Endothelial cell (in vitro differentiated cells): Measurements from ENCODE around the gene OSGEPL1. TPM values are rescaled to one million over a fixed set of nuclear protein-coding genes. Genes with fewer than 3 reads are reported as not detected.
A peak's percentile ranks its signal among the peaks of the same experiment; 100 is the strongest.

Experiments used
- DNase-seq: peaks from one replicate; pipeline ENCODE4 v3.0.0; 2021; ENCODE audit warnings: low spot score
- H3K27ac Mint-ChIP-seq: one replicate; pipeline ENCODE4 v1.8.0; 2021; ENCODE audit warnings: mixed read lengths, inconsistent platforms; ENCODE audit not compliant: unreplicated experiment
- H3K27me3 Mint-ChIP-seq: one replicate; pipeline ENCODE4 v1.8.0; 2021; ENCODE audit warnings: mild to moderate bottlenecking, moderate library complexity, mixed read lengths, inconsistent platforms; ENCODE audit not compliant: unreplicated experiment
- H3K36me3 Mint-ChIP-seq: one replicate; pipeline ENCODE4 v1.8.0; 2021; ENCODE audit warnings: mild to moderate bottlenecking, low read depth, mixed read lengths, inconsistent platforms; ENCODE audit not compliant: unreplicated experiment
- H3K4me1 Mint-ChIP-seq: one replicate; pipeline ENCODE4 v1.8.0; 2021; ENCODE audit warnings: mild to moderate bottlenecking, mixed read lengths, inconsistent platforms; ENCODE audit not compliant: unreplicated experiment
- H3K4me3 Mint-ChIP-seq: one replicate; pipeline ENCODE4 v1.8.0; 2021; ENCODE audit warnings: mild to moderate bottlenecking, mixed read lengths, inconsistent platforms; ENCODE audit not compliant: unreplicated experiment
- H3K9me3 Mint-ChIP-seq: one replicate; pipeline ENCODE4 v1.8.0; 2021; ENCODE audit warnings: mixed read lengths, inconsistent platforms; ENCODE audit not compliant: unreplicated experiment
- CTCF ChIP-seq: fragments of 200-600 bp; sonication (generic); IDR thresholded peaks from one replicate; pipeline ENCODE4 v1.5.0; 2021; ENCODE audit warnings: antibody characterized with exemption; ENCODE audit not compliant: unreplicated experiment
- total RNA-seq: library from RNA; stranded (reverse); fragmentation: NEBNext Ultra II Directional; extraction: Animal tissue kit (Norgen Biotek cat#: 25700); gene quantifications from one replicate; pipeline ENCODE4 v1.2.1, GENCODE V29; 2021; ENCODE audit not compliant: unreplicated experiment

Gene OSGEPL1
- total RNA-seq, 1 donor from 2014 or later, result 4.2 TPM

GRCh38 chr2:189783927-189784867 lies 21.6 kb upstream of the OSGEPL1 start, which contains the start of the genes ORMDL1 and PMS1:
ORMDL1 (minus strand) TSS chr2:189784339; CDS start chr2:189782595, 1,744 bp downstream.
PMS1 (plus strand) TSS chr2:189784450; CDS start chr2:189791810, 7,360 bp downstream.
- DNase-seq, result peak; percentile 94
- TF ChIP-seq CTCF, result no peak
- Mint-ChIP-seq H3K4me3 (peak within 1 kb of the TSS; percentile 96), H3K4me1 (peaks cover 19% of the 10 kb centered on the region), H3K9me3 (no peaks in the 10 kb centered on the region), H3K27me3 (peaks cover 10% of the 10 kb centered on the region), H3K27ac (peak within 1 kb of the TSS; percentile 98), H3K36me3 (peaks cover 4% of the 10 kb centered on the region)

- H3K9me3 Mint-ChIP-seq, result no peaks in the 10 kb centered on the region
- TF ChIP-seq CTCF, result no peak
- H3K27me3 Mint-ChIP-seq, result peaks cover 10% of the 10 kb centered on the region
- H3K4me1 Mint-ChIP-seq, result peaks cover 19% of the 10 kb centered on the region
- peak overlapping the region; percentile 98 for H3K27ac Mint-ChIP-seq
- no peak for DNase-seq
- peak overlapping the region; percentile 96 for H3K4me3 Mint-ChIP-seq
- peaks cover 10% of the 10 kb centered on the region for H3K36me3 Mint-ChIP-seq
Observed at GRCh38 chr2:189783451-189783926, 20.9 kb upstream of the OSGEPL1 start.

- Mint-ChIP-seq H3K9me3 (no peaks in the 10 kb centered on the region), H3K36me3 (peaks cover 18% of the 10 kb centered on the region), H3K4me1 (peaks cover 19% of the 10 kb centered on the region), H3K27ac (peak overlapping the region; percentile 98), H3K27me3 (peaks cover 10% of the 10 kb centered on the region), H3K4me3 (peak overlapping the region; percentile 76)
- no peak for DNase-seq
- no peak for TF ChIP-seq CTCF
Observed at GRCh38 chr2:189782221-189782671, 19.7 kb upstream of the OSGEPL1 start.

- H3K36me3 Mint-ChIP-seq, result peaks cover 2% of the 10 kb centered on the region
- H3K9me3 Mint-ChIP-seq, result no peaks in the 10 kb centered on the region
- no peak overlapping the region for H3K27ac Mint-ChIP-seq
- H3K4me3 Mint-ChIP-seq, result no peak overlapping the region
- no peaks in the 10 kb centered on the region for H3K27me3 Mint-ChIP-seq
- H3K4me1 Mint-ChIP-seq, result no peaks in the 10 kb centered on the region
- DNase-seq, result no peak
- TF ChIP-seq CTCF, result no peak
Observed at GRCh38 chr2:189772212-189772611, 9.6 kb upstream of the OSGEPL1 start.
